Left renal pelvis (tissue), 4 donors: Measurements from ENCODE around the gene ADAMTS2. TPM values are rescaled to one million over a fixed set of nuclear protein-coding genes. Genes with fewer than 3 reads are reported as not detected.

ENCODE experiments used
- DNase-seq, 4 donors: peaks; one replicate each; pipeline ENCODE4 v3.0.0-alpha.2; 2013; ENCODE audit warnings: low read depth in 4 of 4, low spot score in 3 of 4
- polyA plus RNA-seq, 4 donors: library from polyadenylated mRNA; unstranded; fragments of 120-200 nt; gene quantifications; one replicate each; pipeline ENCODE4 v1.2.1, GENCODE V29; 2013; ENCODE audit not compliant: insufficient read length in 4 of 4

ADAMTS2 gene
- polyA plus RNA-seq, 4 donors = 9.8 to 78.6 (median 14.0) TPM

DNA sequence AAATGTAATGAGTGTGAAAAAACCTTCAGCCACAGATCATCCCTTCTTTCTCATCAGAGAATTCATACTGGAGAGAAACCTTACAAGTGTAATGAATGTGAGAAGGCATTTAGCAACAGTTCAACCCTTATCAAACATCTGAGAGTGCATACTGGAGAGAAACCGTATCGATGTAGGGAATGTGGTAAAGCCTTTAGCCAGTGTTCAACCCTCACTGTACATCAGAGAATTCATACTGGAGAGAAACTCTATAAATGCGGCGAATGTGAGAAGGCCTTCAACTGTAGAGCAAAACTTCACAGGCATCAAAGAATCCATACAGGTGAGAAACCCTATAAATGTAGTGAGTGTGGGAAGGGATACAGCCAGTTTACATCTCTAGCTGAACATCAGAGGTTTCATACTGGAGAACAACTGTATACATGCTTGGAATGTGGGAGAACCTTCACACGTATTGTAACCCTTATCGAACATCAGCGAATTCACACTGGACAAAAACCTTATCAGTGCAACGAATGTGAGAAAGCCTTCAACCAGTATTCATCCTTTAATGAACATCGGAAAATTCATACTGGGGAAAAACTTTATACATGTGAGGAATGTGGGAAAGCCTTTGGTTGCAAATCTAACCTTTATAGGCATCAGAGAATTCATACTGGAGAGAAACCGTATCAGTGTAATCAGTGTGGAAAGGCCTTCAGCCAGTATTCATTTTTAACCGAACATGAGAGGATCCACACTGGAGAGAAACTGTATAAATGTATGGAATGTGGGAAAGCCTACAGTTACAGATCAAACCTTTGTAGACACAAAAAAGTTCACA, 265.9 kb downstream of the ADAMTS2 start:
- no peak for DNase-seq

DNA sequence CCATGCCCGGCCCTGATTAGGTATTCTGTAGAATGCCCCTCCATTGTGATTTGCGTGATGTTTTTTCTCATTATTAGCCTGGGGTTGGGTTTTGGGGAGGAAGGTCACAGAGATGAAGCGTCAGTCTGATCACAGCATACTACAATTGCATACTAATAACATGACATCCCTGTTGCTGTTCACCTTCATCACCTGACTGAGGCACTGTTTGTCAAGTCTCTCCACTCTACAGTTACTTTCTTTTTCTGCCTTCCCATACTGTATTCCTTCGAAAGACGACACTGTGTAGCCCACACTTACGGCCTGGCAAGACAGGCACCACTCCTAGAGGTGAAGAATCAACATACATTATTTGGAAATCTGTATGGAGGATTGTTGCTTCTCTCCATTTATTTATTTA, 279.6 kb downstream of the ADAMTS2 start:
- DNase-seq = no peak

DNA sequence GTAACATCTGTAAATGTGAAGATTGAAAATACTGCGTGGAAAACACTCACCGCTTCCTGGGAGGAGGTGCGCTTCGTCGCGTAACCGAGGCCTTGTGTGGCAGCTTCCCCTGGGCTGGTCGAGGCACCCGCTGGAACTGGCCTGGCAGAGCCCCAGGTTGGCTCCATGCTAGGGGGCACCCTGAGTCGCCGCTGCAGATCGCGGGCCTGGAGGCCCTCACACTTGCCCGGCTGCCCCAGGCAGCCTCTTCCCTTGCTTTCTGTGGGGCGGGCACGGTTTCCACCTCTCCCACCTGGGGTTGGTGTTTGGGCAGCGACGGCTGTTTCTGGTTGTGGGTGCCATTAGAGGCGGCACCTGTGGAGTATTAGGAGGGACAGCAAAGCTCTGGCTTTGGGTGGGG, 284.2 kb downstream of the ADAMTS2 start:
- no peak for DNase-seq

Other genes with a start within 250 kb of the ADAMTS2 start
- 10 to 100 TPM; 51.6 to 91.5 (median 83.7) TPM for gene RUFY1, start 205.1 kb upstream of the ADAMTS2 start, polyA plus RNA-seq